ENCODE measurements around the gene CCDC191.

CCDC191 gene

DNA sequence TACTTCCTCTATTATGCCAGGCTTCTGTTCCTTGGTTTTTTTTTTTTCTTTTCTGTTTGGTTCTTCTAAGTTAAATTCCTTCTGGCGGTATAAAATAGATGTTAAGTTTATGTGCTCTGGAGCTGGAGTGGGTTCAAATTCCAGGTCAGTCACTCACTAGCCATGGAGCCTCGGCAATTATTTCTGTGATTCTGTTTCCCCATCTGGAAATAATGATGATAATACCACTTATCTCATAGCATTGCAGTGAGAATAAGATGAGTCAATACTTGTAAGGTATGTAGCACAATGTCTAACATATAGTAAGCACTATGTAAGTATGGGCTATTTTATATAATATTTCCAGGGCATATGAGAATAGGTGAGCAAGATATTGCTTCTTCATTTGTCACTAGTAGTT, 141.7 kb downstream of the CCDC191 start:
- Histone ChIP-seq H3K9me3 (ENCODE audit: low read length) (no peaks in the 10 kb centered on the region), H3K36me3 (ENCODE audit: insufficient read depth, low read length) (no peaks in the 10 kb centered on the region), H3K4me1 (ENCODE audit: insufficient read depth, low read length) (no peaks in the 10 kb centered on the region), H3K4me3 (ENCODE audit: low read length) (no peak overlapping the region), H2AFZ (ENCODE audit: low read depth, low read length) (no peak overlapping the region), H3K27me3 (ENCODE audit: insufficient read depth, low read length) (no peaks in the 10 kb centered on the region)
